Measurements from ENCODE around the gene C3orf49. TPM values are rescaled to one million over a fixed set of nuclear protein-coding genes. Genes with fewer than 3 reads are reported as not detected.

Gene C3orf49, protein sequence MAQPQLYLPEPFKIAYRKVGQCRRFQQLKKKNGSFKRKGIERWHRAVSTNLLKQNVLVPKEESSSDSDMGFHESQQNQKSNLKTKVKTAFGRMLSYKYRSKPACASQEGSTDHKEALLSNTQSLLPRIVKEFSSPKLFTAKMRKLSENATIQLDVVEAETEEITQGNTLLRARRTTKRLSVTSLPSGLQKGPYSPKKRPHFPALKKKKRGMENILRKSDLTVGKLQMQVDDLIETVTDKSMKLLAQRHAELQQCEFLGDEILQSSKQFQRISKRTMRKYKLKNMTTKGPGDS
- not detected in 2 replicates for total RNA-seq

DNA sequence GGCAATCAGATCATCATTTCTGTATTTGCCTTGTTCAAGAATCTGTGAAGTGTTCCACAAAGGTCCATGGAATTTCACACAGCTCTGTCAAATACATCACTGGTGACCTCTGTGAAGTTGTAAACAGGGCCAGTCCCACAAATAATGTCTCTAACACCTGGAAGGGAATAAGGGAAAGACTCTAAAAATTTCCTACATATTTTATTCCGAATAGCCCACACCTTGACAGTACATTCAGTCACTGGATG lies at the start of gene C3orf49:
Gene C3orf49, plus strand, starts transcription at position 149 of the 248 bp plus-strand sequence. CDS start 173 bp downstream, outside the sequence.

DNA sequence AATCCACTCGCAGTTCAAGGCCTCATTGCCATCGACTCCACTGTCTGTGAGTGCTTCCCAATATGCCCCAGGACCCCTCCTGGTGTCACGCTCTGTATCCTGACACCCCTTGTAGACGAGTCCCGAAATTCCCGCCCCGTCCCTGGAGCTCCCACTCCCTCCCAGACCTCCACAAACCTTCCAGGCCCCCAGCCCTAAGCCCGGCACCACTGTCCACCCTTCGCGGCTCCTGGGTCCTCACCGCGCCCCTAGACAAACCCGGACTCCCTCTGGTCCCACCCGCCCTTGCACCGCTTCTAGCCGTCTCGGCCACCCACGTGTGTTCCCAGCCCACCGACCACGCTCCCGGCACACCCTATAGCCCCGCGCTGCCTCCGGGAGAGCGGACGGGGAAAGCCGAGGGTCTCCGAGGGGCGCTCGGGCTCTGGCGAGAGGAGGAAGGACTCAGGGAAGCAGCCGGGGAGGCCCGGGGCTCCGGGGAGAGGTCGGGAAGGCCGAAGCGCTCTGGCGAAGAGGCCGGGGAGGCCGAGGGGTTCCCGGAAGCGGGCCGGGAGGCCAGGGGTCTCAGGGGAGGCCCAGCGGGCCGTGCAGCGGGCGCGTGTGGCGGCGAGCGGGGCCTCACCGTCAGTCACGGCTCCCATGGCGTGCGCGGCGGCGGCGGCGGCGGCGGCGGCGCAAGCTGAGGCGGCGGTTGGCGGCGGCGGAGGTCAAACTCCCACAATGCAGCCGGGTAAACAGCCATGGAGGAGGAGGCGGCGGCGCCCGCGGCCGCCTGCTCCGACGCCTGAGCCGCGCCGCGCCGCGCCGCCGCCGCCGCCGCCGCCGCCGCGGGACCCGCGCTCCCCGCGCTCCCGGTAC lies 44.3 kb downstream of the C3orf49 start, which contains the start of the genes ATXN7 and THOC7:
Gene ATXN7, plus strand, starts transcription at position 718 of the 858 bp plus-strand sequence. CDS start 48,732 bp downstream, outside the sequence.
Gene THOC7, minus strand, starts transcription at position 656 of the 858 bp plus-strand sequence. Its CDS starts 15 bp downstream, at position 641.

Other genes with a start within 250 kb of the C3orf49 start
- gene SNTN, start 166.6 kb upstream of the C3orf49 start, total RNA-seq: not detected in 2 replicates
- 50.0 and 65.3 TPM in 2 replicates for gene THOC7, start 44.5 kb downstream of the C3orf49 start, total RNA-seq
- 4.0 and 16.6 TPM in 2 replicates for gene ATXN7, start 44.6 kb downstream of the C3orf49 start, total RNA-seq
- gene SCAANT1, start 93.1 kb downstream of the C3orf49 start, total RNA-seq: not detected in 2 replicates
- gene PSMD6, start 204.2 kb downstream of the C3orf49 start, total RNA-seq: 80.1 and 83.7 TPM in 2 replicates

All from epithelial cell of alveolus of lung (primary cell).